Liver (tissue), 4 donors: ENCODE data around the gene CXCL11. TPM values are rescaled to one million over a fixed set of nuclear protein-coding genes. Genes with fewer than 3 reads are reported as not detected.

Experiments used
- polyA plus RNA-seq, 2 donors: library from polyadenylated mRNA; stranded (reverse) in 1 of 2; unstranded in 1 of 2; fragments of 200-250 nt in 1 of 2; fragments of >200 nt in 1 of 2; fragmentation: Nextera tagmentation in 1 of 2; extraction: Ambion mirVana in 1 of 2; gene quantifications; one replicate each; pipeline versions ENCODE4 v1.2.1 to v1.2.3, GENCODE V29; 2013 to 2015
- total RNA-seq, 2 donors: library from RNA; depleted of rRNA; stranded (reverse); fragments of >200 nt; gene quantifications; one replicate each; pipeline ENCODE4 v1.2.3, GENCODE V29; 2014
- donor health status: healthy.
- donor health status: healthy.
- donor health status: healthy.

CXCL11 gene
- total and polyA plus RNA-seq, 4 donors, result 0.27 to 0.79 TPM; not detected in 2

Other genes with a start within 250 kb of the CXCL11 start
- gene PPEF2, start 133.6 kb downstream of the CXCL11 start, total RNA-seq, result under 1 TPM in 1 of 2 donors, not detected in 1; 0.17 TPM
- not detected for gene PPEF2, start 133.6 kb downstream of the CXCL11 start, polyA plus RNA-seq
- gene NAAA, start 95.1 kb downstream of the CXCL11 start, total RNA-seq, result 100 to 1,000 TPM in 1 of 2 donors, 10 to 100 TPM in 1; 49.4 to 122 TPM
- gene NAAA, start 95.1 kb downstream of the CXCL11 start, polyA plus RNA-seq, result 10 to 100 TPM; 42.2 to 65.1 TPM
- 10 to 100 TPM; 11.4 to 16.3 TPM for gene SDAD1, start 45.1 kb downstream of the CXCL11 start, total RNA-seq
- gene SDAD1, start 45.1 kb downstream of the CXCL11 start, polyA plus RNA-seq, result 10 to 100 TPM in 1 of 2 donors, 1 to 10 TPM in 1; 9.8 to 25.3 TPM
- gene CXCL9, start 28.6 kb downstream of the CXCL11 start, total RNA-seq, result 1 to 10 TPM; 1.4 to 2.3 TPM
- gene CXCL9, start 28.6 kb downstream of the CXCL11 start, polyA plus RNA-seq, result 1 to 10 TPM in 1 of 2 donors, under 1 TPM in 1; 0.22 to 1.3 TPM
- gene CXCL10, start 12.6 kb downstream of the CXCL11 start, total RNA-seq, result 1 to 10 TPM in 1 of 2 donors, under 1 TPM in 1; 0.84 to 9.4 TPM
- 1 to 10 TPM; 1.1 to 1.4 TPM for gene CXCL10, start 12.6 kb downstream of the CXCL11 start, polyA plus RNA-seq
- under 1 TPM in 1 of 2 donors, not detected in 1; 0.08 TPM for gene ART3, start 38.6 kb upstream of the CXCL11 start, total RNA-seq
- not detected for gene ART3, start 38.6 kb upstream of the CXCL11 start, polyA plus RNA-seq
- gene NUP54, start 112.3 kb upstream of the CXCL11 start, total RNA-seq, result 10 to 100 TPM; 20.2 to 29.3 TPM
- 10 to 100 TPM in 1 of 2 donors, 1 to 10 TPM in 1; 8.3 to 12.8 TPM for gene NUP54, start 112.3 kb upstream of the CXCL11 start, polyA plus RNA-seq
- gene SCARB2, start 177.8 kb upstream of the CXCL11 start, total RNA-seq, result 100 to 1,000 TPM in 1 of 2 donors, 10 to 100 TPM in 1; 81.0 to 136 TPM
- 10 to 100 TPM; 58.2 to 66.5 TPM for gene SCARB2, start 177.8 kb upstream of the CXCL11 start, polyA plus RNA-seq
- gene FAM47E, start 215.7 kb upstream of the CXCL11 start, total RNA-seq, result 1 to 10 TPM; 1.3 to 2.0 TPM
- gene FAM47E, start 215.7 kb upstream of the CXCL11 start, polyA plus RNA-seq, result 1 to 10 TPM in 1 of 2 donors, under 1 TPM in 1; 0.85 to 2.5 TPM